Placental epithelial cell (primary cell): ENCODE measurements around the gene KLHL13. TPM values are rescaled to one million over a fixed set of nuclear protein-coding genes. Genes with fewer than 3 reads are reported as not detected.

ENCODE experiments used
- small RNA-seq: library from RNA; depleted of rRNA; stranded (forward); fragments of <200 nt; gene quantifications from one replicate; pipeline ENCODE3, GENCODE V24; 2012
- total RNA-seq: library from RNA; depleted of rRNA; stranded (reverse); fragments of >200 nt; gene quantifications from 2 replicates; pipeline ENCODE4 v1.2.3, GENCODE V29; 2012

The KLHL13 gene, protein sequence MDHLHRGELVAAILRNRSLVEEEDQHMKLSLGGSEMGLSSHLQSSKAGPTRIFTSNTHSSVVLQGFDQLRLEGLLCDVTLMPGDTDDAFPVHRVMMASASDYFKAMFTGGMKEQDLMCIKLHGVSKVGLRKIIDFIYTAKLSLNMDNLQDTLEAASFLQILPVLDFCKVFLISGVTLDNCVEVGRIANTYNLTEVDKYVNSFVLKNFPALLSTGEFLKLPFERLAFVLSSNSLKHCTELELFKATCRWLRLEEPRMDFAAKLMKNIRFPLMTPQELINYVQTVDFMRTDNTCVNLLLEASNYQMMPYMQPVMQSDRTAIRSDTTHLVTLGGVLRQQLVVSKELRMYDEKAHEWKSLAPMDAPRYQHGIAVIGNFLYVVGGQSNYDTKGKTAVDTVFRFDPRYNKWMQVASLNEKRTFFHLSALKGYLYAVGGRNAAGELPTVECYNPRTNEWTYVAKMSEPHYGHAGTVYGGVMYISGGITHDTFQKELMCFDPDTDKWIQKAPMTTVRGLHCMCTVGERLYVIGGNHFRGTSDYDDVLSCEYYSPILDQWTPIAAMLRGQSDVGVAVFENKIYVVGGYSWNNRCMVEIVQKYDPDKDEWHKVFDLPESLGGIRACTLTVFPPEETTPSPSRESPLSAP
- total RNA-seq: 0.11 and 0.39 TPM in 2 replicates

DNA sequence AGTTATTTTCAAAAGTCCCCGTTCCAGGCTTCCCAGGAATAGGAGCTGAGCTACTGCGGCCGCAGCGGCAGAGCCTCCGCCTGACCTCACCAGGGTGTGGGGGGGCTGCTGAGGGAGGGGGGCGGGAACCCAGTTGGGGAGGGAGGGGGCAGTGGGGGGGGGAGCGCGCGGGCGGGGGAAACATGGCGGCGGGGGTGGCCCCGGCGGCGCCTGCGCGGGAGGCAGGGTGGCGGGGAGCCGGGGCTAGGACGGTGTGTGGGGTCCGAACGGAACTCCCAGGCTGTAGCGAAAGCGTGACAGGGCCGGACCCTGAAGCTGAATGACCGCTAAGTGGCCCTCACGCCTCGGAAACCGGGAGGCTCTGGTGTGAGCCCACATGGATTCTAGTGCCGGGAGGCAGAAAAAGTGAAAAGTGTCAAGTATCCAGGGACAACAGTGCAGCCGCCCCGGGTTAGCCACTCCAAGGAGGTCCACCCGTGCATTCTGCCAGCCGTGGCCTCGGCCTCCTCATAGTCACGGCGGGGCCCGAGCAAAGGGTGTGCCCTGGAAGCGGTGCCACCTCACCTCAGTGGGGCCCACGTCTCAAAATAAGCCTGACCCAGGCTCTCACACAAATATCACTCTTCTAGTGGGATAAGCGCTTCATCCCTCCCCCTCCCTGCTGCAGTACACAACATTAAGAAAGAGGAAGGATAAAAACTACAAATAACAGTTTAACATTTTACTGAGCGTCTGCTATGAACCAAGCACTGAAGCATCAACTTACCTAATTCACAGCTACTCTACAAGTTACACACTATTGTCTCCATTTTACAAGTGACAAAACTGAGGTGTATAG, at the start of gene KLHL13:
TSS of gene KLHL13 (minus strand) at position 98 of the 838 bp plus-strand sequence. CDS start 88,337 bp downstream, outside the sequence.

Small RNA genes within 50 kb of the gene (small RNA-seq; reads per million reads assigned to genes)
- gene RF00019 (not detected), gene TUBB4BP3 (not detected)

Other genes with a start within 250 kb of the KLHL13 start
- gene WDR44, start 229.3 kb upstream of the KLHL13 start, total RNA-seq: 16.4 and 18.1 TPM in 2 replicates